Endodermal cell (in vitro differentiated cells): Measurements from ENCODE around the gene LRGUK. TPM values are rescaled to one million over a fixed set of nuclear protein-coding genes. Genes with fewer than 3 reads are reported as not detected.
A peak's percentile ranks its signal among the peaks of the same experiment; 100 is the strongest.

ENCODE experiments used
- DNase-seq: peaks from one replicate; pipeline ENCODE4 v3.0.0-alpha.2; 2017
- H3K27ac ChIP-seq: 2 replicates; pipeline ENCODE4 v1.5.1; 2013; ENCODE audit warnings: mild to moderate bottlenecking, low read depth, low read length, moderate library complexity
- H3K27me3 ChIP-seq: 2 replicates; pipeline ENCODE4 v1.6.1; 2013; ENCODE audit warnings: mild to moderate bottlenecking, low read length, moderate library complexity; ENCODE audit not compliant: insufficient read depth, control insufficient read depth, poor library complexity, severe bottlenecking
- H3K36me3 ChIP-seq: 2 replicates; pipeline ENCODE4 v1.7.0; 2013; ENCODE audit warnings: mild to moderate bottlenecking, low read length, moderate library complexity; ENCODE audit not compliant: control insufficient read depth, insufficient read depth
- H3K4me1 ChIP-seq: one replicate; pipeline ENCODE4 v1.7.0; 2013; ENCODE audit warnings: low read length; ENCODE audit not compliant: control insufficient read depth, insufficient read depth
- H3K4me3 ChIP-seq: 2 replicates; pipeline ENCODE4 v1.5.1; 2013; ENCODE audit warnings: mild to moderate bottlenecking, low read length, moderate library complexity
- H3K9ac ChIP-seq: 2 replicates; pipeline ENCODE4 v1.6.1; 2013; ENCODE audit warnings: mild to moderate bottlenecking, low read length, moderate library complexity; ENCODE audit not compliant: poor library complexity, severe bottlenecking; ENCODE audit errors: extremely low read depth
- H3K9me3 ChIP-seq: 2 replicates; pipeline ENCODE4 v1.6.1; 2013; ENCODE audit warnings: mild to moderate bottlenecking, low read length, moderate library complexity; ENCODE audit not compliant: control insufficient read depth
- H3K27ac Mint-ChIP-seq: 2 replicates; pipeline ENCODE4 v1.8.0; 2020; ENCODE audit warnings: mixed read lengths
- H3K27me3 Mint-ChIP-seq: 2 replicates; pipeline ENCODE4 v1.8.0; 2021; ENCODE audit warnings: mild to moderate bottlenecking, mixed read lengths; ENCODE audit not compliant: insufficient read depth
- H3K36me3 Mint-ChIP-seq: 2 replicates; pipeline ENCODE4 v1.8.0; 2020; ENCODE audit warnings: low read depth, mixed read lengths
- H3K4me1 Mint-ChIP-seq: 2 replicates; pipeline ENCODE4 v1.8.0; 2020; ENCODE audit warnings: mixed read lengths
- H3K4me3 Mint-ChIP-seq: 2 replicates; pipeline ENCODE4 v1.8.0; 2020; ENCODE audit warnings: mild to moderate bottlenecking, moderate library complexity, mixed read lengths
- H3K9me3 Mint-ChIP-seq: 2 replicates; pipeline ENCODE4 v1.8.0; 2020; ENCODE audit warnings: mild to moderate bottlenecking, mixed read lengths
- CTCF ChIP-seq: fragments of 200-600 bp; sonication (generic); conservative IDR thresholded peaks from 2 replicates; pipeline ENCODE4 v1.5.0; 2021; ENCODE audit warnings: antibody characterized with exemption, mild to moderate bottlenecking
- WGBS, 2 experiments: methylation state at CpG; one replicate each; pipeline versions ENCODE4 v1.1.5 to v1.1.7; 2013; ENCODE audit warnings: missing lambda C conversion rate in 2 of 2, mixed read lengths in 1 of 2; ENCODE audit not compliant: insufficient coverage in 1 of 2, insufficient read length in 1 of 2; 5-methylcytosine and 5-hydroxymethylcytosine counted together
- total RNA-seq, 2 donors: library from RNA; stranded (reverse); fragmentation: NEBNext Ultra II Directional in 1 of 2; extraction: Animal tissue kit (Norgen Biotek cat#: 25700) in 1 of 2; gene quantifications; 2 replicates in 1 of 2; 3 replicates in 1 of 2; pipeline ENCODE4 v1.2.1, GENCODE V29; 2021

Gene LRGUK
- total RNA-seq, 2 donors from 2014 or later: 0.89 to 1.3 TPM

GRCh38 chr7:134126596-134126965 is 559 bp upstream of the LRGUK start:
- no peak for TF ChIP-seq CTCF
- Histone ChIP-seq H3K9ac (no peak overlapping the region), H3K27me3 (peaks cover 20% of the 10 kb centered on the region), H3K4me1 (no peaks in the 10 kb centered on the region), H3K27ac (no peak overlapping the region), H3K4me3 (peak overlapping the region; percentile 93), H3K36me3 (no peaks in the 10 kb centered on the region), H3K9me3 (no peaks in the 10 kb centered on the region)
- Mint-ChIP-seq H3K4me1 (peaks cover 32% of the 10 kb centered on the region), H3K9me3 (no peaks in the 10 kb centered on the region), H3K4me3 (peak overlapping the region; percentile 71), H3K27me3 (peaks cover 35% of the 10 kb centered on the region), H3K27ac (no peak overlapping the region), H3K36me3 (no peaks in the 10 kb centered on the region)
- no peak for DNase-seq
- WGBS, 2 experiments: 5 to 23% methylated on average over 3 to 6 of the region's 6 CpGs

GRCh38 chr7:134128829-134129228 is 1.7 kb downstream of the LRGUK start:
- Histone ChIP-seq H3K27ac (no peak overlapping the region), H3K36me3 (no peaks in the 10 kb centered on the region), H3K9ac (no peak overlapping the region), H3K4me1 (no peaks in the 10 kb centered on the region), H3K9me3 (no peaks in the 10 kb centered on the region), H3K4me3 (no peak overlapping the region), H3K27me3 (peaks cover 20% of the 10 kb centered on the region)
- no peak for TF ChIP-seq CTCF
- Mint-ChIP-seq H3K27me3 (peaks cover 37% of the 10 kb centered on the region), H3K36me3 (no peaks in the 10 kb centered on the region), H3K27ac (no peak overlapping the region), H3K4me3 (no peak overlapping the region), H3K9me3 (no peaks in the 10 kb centered on the region), H3K4me1 (peaks cover 27% of the 10 kb centered on the region)
- 88 to 96% methylated on average over 4 of the region's 5 CpGs for WGBS, 2 experiments
- DNase-seq: no peak

GRCh38 chr7:134129856-134130523 is 2.9 kb downstream of the LRGUK start:
- Histone ChIP-seq H3K4me1 (no peaks in the 10 kb centered on the region), H3K27me3 (peaks cover 14% of the 10 kb centered on the region), H3K36me3 (no peaks in the 10 kb centered on the region), H3K27ac (peak overlapping the region; percentile 71), H3K9me3 (peaks cover under 1% of the 10 kb centered on the region), H3K4me3 (no peak overlapping the region), H3K9ac (no peak overlapping the region)
- Mint-ChIP-seq H3K27me3 (peaks cover 30% of the 10 kb centered on the region), H3K36me3 (no peaks in the 10 kb centered on the region), H3K4me1 (peaks cover 27% of the 10 kb centered on the region), H3K27ac (peak overlapping the region; percentile 74), H3K4me3 (no peak overlapping the region), H3K9me3 (no peaks in the 10 kb centered on the region)
- 18 to 40% methylated on average over 1 to 2 of the region's 2 CpGs for WGBS, 2 experiments
- no peak for TF ChIP-seq CTCF
- no peak for DNase-seq
